Measurements from ENCODE around the gene STARD13.

DNA sequence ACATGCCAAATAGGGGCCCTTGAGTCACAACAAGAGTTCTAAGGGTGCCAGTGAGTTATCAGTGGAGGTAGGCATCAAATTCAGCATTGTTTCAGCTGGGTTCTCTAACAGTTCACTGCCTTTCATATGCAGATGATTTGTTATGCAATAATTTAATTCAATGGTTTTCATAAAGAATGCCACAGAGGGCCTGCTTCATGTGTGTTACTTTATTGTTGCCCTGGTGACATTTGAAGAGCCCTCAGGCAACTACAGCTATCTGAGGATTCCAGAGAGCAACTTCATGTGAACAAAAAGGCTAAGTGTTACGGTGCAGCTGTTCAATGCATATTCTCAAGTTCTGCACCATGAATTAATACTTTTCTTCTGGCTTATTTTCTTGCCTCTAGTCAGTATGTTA is 43.1 kb upstream of the STARD13 start:
- TF ChIP-seq CTCF (IDR thresholded peaks at IDR 0.05), result no peak
- TF ChIP-seq EP300 (IDR thresholded peaks at IDR 0.05), result no peak
- no peak for TF ChIP-seq POLR2A (IDR thresholded peaks at IDR 0.05)
- no peak for TF ChIP-seq POLR2AphosphoS5 (IDR thresholded peaks at IDR 0.05)

Data from stomach (tissue), 4 donors.